Renal cortex interstitium (tissue), 11 donors: Measurements from ENCODE around the gene TMEM229B. TPM values are rescaled to one million over a fixed set of nuclear protein-coding genes. Genes with fewer than 3 reads are reported as not detected.

Experiments used
- DNase-seq, 11 donors: peaks; one replicate each; pipeline ENCODE4 v3.0.0-alpha.2; 2013; ENCODE audit warnings: low read depth in 9 of 11, low spot score in 4 of 11; ENCODE audit errors: extremely low read depth in 1 of 11
- polyA plus RNA-seq, 3 donors: library from polyadenylated mRNA; unstranded; fragments of 120-200 nt; gene quantifications; one replicate each; pipeline ENCODE4 v1.2.1, GENCODE V29; 2013; ENCODE audit not compliant: insufficient read length in 3 of 3

TMEM229B gene
- polyA plus RNA-seq, 3 donors = 1.9 to 2.5 (median 2.2) TPM

DNA sequence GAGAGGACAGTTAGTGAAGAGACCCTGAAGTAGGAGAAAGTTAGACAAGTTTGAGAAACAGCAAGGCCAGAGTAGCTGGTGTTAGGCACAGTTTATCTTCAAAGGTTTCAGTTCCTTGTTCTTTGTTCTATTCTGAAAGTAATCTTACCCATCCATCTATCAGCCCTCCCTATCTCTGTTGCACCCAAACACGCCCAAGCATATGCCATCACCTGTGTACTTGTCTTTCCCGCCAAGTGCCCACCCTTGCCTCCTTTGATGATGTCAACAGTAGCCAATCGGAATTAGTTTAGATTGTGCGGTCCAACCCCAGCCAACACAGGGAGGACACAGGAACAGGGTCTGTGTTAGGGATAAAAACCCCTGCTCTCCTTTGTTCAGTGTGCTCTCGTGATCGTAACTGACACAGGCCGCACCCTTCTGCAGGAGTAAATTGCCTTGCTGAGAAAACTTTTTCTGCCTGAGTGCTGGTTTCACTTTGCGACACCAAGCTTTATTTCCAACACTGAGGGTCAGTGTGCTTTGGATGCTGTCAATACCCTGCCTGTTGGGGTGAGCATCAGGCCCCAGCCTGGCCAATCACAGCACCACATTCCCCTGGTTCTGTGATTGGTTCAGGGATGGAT, 4.7 kb upstream of the TMEM229B start:
- DNase-seq = no peak

DNA sequence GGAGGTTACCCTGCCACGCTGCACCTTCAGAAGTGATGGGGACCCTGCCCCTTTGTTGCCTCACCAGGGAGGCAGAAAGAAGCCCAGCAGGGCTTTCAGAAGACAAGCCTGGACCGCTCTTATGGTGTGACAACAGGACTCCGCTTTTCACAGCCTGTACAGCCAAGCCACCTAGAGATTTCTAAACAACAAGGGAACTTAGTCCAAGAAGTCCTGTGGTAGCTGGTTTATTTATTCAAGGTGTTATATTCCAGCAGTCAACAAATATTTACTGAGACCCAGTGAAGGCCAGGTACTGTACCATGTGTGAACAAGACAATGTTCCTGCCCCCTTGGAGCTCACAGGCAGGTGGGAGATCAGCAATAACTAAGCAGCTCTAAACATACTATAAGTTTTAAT, 4.0 kb upstream of the TMEM229B start:
- DNase-seq = no peak

DNA sequence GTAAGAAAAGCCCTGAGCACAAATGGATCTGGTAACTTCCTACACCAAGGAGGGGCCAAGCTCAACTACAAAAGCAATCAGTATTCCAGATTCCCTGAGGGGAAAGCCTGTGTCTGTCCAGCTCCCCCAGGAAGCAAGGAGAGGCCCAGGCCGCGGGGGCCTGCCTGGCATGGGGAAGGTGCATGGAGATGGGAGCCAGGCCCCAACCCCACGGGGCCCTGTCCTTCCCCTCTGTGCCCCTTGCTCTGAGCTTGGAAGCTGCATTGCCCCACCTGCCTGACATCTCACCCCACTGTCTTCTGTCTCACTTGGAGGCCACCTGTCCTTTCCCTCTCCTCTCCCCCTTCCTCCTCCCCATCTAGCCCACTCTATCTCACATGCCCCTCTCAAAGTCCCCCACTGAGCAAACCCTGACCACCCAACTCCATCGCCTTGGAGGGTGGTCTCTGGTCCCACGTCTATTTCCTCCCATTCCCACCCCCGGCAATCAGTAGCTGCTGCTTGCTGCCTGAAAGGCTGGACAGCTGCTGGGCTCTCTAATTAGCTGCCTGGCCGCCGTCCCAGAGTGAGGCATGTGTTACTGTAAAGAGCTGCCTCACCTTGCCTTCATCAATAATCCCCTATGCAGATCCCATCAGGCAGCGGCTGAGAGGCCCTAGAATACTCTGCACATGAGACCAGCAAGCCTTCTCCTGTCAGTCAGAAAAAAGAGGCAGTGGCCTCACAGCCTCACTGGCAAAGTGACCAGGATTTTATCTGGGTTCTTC, 3.4 kb upstream of the TMEM229B start:
- no peak for DNase-seq

DNA sequence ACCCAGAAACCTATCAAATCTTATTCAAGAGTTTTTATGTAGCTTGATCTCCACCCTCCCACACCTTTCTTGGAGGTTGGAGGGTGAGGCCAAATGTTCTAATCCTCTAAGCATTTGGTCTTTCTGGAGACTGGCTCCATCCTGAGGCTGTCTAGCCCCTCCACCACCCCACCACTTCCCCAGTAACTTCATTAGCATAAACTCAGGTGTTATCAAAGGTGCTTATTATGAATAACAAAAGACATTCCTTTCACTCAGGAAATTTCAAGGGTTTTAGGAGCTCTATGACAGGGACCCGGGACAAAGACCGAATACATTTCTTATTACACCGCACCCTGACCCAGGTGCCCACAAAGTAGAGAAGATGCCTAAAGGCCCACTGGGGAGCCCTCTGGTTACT, 2.8 kb upstream of the TMEM229B start:
- no peak for DNase-seq

DNA sequence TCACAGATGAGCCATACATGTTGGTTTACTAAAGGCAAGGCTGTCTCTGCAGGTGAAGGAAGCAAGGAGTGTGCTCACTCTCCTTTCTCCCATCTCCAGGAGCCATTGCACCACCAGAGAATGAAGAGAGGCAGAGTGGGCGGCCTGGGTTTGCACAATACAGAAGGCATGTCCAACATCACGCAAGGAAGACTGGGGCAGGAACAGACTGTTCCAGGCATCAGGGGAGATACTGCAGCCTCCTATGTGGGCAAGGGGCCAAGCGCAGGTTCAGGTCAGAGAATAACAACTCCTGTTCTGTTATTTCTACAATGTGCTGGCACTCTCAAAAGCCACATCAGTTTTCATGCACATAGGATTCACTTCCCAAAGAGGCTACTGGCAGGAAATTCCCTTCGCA, 1.7 kb upstream of the TMEM229B start:
- DNase-seq = no peak

DNA sequence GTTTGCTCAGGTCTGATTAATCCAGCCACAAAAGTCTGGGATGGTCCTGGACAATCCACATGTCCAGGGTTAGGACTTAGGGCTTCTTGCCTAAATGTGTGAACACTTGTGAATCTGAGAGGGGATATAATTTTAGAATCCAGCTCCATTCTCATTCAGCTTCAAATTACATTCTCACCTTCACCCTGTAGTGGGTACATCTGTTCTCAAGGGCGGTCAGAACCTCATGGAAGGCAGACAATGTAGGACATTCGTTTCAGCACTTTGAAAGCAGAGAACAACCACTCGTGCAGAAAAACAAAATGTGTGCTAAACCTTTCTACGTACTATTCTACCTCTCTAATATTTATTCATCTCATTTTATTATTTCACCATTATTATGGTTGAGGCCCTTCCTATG, 1.2 kb downstream of the TMEM229B start:
- DNase-seq = no peak

DNA sequence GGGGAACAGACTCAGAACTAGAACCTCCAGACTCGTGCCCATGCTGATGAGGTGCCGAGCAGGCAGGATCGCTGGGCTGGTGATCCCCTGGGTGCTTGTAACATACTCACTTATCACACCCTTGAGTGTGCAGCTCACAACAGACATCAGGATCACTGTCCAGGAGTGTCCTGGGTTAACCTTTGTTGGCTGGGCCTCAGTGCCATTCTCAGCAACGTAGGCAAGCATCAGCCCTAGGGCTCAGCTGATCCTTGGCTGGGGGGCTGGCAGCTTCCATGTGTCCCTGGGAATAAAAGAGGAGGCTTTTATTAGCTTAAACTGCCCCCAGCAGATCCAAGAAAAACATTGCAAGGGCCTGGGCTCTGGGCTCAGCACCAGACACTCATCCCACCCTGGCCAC, 1.6 kb downstream of the TMEM229B start:
- no peak for DNase-seq

DNA sequence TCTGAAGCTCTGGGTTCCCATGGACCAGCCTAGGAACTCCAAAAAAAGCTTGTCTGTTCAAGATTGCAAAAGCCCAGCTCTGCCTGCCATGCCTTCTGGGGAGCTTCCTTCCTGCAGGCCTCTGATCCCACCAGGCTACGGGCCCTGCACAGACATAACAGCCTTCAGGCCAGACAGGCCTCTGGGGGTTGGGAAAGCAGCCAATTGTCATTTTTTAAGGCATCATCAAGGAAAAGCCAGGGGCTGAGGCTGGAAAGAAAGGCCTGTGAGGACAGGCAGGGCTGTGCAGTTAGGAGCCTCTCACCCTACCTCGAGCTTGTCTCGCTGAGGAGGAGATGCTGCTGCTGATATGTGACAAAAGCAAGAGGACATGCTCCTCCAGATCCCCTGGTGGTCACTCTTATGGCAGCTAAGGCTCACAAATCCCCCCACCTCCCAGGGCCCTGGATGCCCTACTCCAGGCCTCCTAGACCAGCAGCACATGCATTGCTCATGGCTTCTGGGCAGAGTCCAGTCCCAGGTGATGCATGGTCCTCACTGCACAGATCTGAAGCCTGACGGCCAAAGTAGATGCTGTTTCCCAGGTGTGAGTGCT, 2.9 kb downstream of the TMEM229B start:
- no peak for DNase-seq

DNA sequence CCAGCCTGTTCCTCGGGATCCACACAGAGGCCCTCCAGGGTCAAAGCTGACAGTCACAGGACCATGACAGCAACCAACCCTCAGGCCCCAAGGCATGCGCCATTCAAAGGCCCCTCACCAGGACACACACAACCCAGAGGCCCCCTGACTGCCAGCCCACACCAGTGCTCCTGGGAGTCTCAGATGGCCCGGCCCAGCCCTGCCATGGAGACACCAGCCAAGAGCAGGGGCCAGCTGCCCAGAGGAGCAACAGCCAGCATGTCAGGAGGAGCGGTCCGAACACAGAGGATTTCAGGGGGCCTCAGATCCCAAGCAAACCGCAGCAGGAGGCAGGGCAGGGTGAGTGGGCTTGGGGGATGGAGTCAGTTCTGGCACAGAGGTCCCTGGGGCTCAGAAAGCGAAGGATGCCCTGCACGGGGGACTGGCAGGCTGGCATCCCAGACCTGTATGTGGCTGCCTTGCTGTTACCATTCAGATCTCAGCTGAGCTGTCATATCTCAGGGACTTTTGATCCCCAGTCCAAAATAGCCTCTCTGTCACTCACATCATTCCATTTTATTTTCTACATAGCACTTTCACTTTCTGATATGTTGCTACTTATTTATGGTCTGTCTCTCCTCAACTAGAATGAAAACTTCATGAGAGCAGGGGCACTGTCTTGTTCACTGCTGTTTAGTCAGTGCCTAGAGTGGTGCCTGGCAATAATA, 4.8 kb downstream of the TMEM229B start:
- no peak for DNase-seq

DNA sequence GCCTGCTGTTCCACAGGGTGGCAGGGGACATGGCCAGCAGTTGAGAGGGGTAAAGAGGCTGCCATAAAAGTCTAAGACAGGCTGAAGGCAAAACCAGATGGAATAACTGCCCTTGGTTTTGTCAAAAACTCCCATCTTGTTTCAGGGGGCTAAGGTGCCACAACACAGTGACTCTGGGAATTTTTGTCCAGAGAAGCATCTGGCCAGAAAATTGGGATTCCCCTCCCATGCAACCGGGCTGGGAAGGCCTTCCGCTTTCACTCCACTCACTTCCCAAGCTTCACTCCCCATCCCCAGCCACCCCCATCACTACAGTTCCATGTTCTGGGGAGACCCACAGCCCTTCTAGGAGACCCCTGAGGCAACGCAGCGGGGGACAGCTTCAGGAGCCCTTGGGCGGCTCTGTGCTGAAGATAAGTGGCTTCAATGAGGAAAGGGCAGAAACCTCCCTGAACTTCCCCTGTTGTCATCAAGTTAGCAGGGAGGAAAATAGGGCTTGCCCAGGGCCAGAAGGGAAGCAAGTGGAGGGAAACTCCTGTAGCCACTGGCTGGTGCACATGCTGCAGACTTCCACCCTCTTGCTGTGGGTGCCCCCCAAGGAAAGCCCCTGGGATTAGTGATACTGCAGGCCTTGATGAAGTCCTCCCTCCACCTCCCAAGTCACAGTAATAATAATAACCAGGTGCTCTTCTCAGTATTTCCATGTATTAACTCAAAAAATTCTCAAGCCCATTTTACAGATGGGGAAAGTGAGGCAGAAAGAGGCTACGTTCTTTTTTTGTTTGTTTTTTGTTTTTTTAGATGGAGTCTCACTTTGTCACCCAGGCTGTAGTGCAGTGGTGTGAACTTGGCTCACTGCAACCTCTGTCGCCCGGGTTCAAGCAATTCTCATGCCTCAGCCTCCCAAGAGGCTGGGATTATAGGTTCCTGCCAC, 6.0 kb downstream of the TMEM229B start:
- DNase-seq = no peak

DNA sequence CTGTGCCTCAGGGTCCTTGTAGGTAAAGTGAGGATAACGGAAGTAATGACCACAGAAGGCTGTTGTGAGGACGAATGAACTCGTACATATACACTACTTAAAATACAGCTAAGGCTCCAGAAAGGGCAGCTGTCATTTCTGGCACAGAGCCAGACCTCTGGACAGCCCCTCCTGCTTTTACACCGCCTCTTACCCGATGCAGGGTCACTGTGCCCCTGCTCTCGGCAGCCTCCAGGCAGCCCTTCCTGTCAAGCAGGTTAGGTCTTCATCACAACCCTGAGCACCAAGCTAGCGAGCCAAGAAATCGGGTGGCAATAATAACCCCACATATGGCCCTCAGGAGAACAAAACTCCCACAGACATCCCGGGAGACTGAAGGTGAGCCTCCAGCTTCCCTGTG, 8.5 kb downstream of the TMEM229B start:
- peak in 4 of 11 donors; percentile 17 to 26 (median 22) for DNase-seq

DNA sequence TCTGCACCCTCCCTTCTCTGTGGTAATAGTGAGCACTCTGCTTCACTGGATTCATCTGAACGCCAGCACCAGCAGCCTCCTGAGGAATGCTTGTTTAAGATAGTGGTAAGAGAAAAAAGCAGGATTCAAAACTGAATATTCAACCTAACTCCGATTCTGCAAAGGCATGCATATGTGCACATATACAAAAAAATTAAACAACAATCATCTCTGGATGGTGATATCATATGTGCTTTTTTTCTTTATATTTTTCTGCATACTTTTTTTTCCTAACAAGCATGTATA, 9.8 kb downstream of the TMEM229B start:
- DNase-seq = no peak

DNA sequence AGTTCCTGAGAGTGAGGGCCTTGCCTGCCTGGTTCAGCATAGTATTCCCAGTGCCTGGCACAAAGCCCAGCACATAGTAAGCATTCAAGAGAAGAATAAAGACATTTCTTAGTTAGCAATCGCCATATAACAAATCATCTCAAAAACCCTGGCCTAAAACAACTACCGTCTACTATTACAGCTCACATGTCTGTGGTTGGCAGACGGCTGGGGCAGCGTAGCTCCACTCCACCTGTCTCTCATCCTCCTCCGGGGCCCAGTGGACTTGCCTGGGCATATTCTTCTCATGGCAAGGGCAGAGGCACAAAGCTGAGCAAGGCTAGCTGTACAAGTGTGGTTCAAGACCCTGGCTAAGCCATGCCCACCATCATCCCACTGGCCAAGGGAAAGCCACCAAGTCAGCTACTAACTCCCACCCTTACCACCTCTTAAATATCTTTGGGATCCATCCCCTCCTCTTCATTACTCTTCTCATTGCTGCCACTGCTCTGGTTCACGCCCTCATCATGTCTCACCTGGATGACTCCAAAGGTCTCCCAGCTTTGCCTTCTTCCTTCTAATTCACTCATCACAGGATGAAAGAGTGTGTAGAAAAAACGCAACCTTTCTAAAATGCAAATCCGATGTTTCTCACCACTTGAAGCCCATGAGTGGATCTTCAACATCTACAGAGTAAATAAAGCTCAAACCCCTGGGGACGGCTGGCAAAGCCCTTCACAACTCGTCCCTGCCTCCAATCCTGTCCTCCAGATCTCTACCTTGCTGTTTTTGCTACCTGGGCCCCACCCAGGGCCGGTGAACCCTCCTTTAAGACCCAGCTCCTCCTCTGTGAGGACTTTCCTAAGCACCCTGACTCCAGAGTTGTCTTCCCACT, 10.4 kb downstream of the TMEM229B start:
- no peak for DNase-seq

DNA sequence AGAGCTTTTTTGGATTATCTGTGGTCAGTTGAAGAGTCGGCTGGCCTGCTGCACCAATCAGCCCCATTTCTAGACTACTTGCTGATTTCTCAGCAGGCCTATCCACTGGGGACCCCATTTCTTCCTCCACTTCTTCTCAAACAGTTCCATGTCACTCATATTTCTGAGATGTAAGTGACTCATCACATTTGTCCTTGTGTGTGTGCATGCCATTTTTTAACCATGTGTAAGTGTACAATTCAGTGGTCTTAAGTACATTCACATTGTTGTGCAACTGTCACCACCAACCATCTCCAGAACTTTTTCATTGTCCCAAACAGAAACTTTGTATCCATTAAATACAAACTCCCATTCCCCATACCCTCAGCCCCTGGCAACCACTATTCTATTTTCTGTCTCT, 14.2 kb downstream of the TMEM229B start:
- no peak for DNase-seq

DNA sequence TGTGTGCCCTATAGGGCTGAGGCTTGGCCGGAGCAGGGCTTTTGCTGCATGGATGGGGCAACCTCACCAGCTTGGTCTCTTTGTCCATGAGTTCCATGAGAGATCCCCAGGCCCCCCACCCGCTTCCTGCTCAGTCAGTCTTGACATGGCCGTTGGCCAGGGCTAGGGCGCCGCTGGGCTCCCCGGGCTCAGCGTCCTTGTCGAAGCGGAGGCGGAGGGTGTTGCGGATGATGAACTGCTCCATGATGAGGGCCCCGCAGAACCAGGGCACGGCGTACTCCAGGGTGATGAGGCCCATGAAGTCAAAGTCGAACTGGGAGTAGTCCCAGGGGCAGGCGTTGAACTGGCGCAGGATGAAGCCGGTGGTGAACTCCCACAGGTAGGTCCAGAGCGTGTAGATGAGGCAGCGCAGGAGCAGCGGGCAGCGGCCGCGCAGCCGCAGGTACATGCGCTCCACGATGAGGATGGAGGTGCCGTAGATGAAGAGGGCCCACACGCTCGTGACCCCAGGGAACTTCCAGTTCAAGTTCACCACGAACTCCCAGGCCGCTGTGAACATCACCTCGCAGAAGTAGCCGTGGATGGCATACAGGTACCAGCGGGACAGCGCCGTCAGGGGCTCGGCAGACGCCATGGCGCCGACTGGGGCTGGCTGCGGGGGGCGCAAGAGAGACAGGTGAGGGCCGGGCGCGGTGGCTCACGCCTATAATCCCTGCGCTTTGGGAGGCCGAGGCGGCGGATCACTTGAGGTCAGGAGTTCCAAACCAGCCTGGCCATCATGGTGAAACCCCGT, 15.0 kb downstream of the TMEM229B start:
- no peak for DNase-seq

DNA sequence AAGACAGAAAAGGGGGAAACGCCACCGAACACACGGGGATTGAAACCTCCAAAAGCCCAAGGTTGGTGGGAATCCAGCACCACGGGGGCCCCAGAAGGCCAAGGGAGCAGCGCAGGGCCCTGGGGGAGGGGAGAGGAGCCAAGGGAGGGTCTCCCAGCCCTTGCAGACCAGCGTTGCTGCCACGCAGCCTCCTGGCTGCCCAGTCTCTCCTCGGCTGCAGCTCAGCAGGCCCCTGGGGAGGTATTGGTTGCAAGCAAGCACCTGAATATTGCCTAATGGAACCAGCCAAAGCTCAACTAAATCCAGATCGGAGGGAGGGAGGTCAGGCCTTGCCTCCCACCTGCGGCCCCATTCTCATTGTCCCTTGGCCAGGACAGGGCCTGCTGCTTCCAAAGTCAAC, 15.8 kb downstream of the TMEM229B start:
- no peak for DNase-seq

DNA sequence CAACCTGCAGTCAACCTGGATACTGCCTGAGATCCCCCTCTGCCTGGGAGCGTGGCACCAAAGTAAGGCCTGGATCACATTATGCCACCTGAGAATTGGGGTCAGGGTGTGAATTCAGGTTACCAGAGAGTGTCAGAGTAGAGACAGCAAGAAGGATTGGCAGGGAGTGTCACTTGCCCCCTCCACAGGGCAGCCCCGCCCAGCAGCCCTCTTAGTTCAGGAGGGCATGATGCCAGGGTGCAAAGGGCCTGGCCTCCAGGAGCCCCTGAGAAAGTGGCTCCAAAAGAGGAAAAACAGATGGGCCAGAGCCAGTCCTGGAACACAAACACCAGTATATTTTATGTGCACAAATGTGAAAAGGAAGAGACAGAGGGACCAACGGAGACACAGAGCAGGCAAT, 18.6 kb downstream of the TMEM229B start:
- DNase-seq = no peak

DNA sequence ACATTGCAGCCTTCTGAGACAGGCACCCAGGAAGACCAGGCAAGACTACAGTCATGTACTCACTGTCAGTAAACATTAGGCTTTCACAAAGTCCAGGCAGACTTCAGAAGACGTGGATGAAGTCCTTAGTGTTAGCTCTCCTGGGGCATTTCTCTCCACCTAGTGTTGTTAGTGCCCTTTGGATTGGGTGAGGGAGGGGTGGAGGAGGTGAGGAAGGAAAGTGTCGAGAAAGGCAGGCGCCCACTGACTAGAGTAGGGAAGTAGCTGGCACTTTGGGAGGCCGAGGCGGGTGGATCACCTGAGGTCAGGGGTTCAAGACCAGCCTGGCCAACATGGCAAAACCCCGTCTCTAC, 20.2 kb downstream of the TMEM229B start:
- no peak for DNase-seq
